Activated naive CD8-positive, alpha-beta T cell (primary cell): Measurements from ENCODE around the gene SYT13.

Experiments
- H3K27ac Mint-ChIP-seq: one replicate; pipeline ENCODE4 v1.8.0; 2021; ENCODE audit warnings: mixed read lengths
- H3K27me3 Mint-ChIP-seq: one replicate; pipeline ENCODE4 v1.8.0; 2021; ENCODE audit warnings: mixed read lengths
- H3K36me3 Mint-ChIP-seq: one replicate; pipeline ENCODE4 v1.8.0; 2021; ENCODE audit warnings: mixed read lengths
- H3K4me1 Mint-ChIP-seq: one replicate; pipeline ENCODE4 v1.8.0; 2021; ENCODE audit warnings: low read depth, mixed read lengths
- H3K4me3 Mint-ChIP-seq: one replicate; pipeline ENCODE4 v1.8.0; 2021; ENCODE audit warnings: mild to moderate bottlenecking, mixed read lengths
- H3K9me3 Mint-ChIP-seq: one replicate; pipeline ENCODE4 v1.8.0; 2021; ENCODE audit warnings: low read depth, mixed read lengths

The SYT13 gene

GRCh38 chr11:45232341-45233080 lies 53.6 kb downstream of the SYT13 start:
- Mint-ChIP-seq H3K9me3 (no peaks in the 10 kb centered on the region), H3K27ac (no peak overlapping the region), H3K4me1 (no peaks in the 10 kb centered on the region), H3K27me3 (peaks cover 6% of the 10 kb centered on the region), H3K36me3 (no peaks in the 10 kb centered on the region), H3K4me3 (no peak overlapping the region)

- no peaks in the 10 kb centered on the region for H3K27me3 Mint-ChIP-seq
- H3K36me3 Mint-ChIP-seq = peaks cover 13% of the 10 kb centered on the region
- H3K4me3 Mint-ChIP-seq = no peak overlapping the region
- no peaks in the 10 kb centered on the region for H3K9me3 Mint-ChIP-seq
- no peaks in the 10 kb centered on the region for H3K4me1 Mint-ChIP-seq
- H3K27ac Mint-ChIP-seq = no peak overlapping the region
These were observed 56.6 kb downstream of the SYT13 start for GRCh38 chr11:45229401-45230020.

DNA sequence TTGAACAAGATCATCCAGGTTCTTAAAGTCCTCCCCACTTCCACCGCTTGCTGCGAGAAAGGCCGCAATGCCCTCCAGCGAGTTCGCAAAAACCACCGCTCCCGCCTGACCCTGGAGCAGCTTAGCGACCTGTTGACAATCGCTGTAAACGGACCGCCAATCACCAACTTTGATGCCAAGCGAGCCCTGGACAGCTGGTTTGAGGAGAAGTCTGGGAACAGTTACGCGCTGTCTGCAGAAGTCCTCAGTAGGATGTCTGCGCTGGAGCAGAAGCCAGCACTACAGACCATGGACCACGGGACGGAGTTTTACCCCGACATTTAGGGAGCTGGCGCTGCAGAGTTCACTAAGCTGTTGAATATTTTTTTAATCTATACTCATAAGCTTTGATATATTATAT lies 58.3 kb downstream of the SYT13 start:
- H3K9me3 Mint-ChIP-seq = no peaks in the 10 kb centered on the region
- no peak overlapping the region for H3K27ac Mint-ChIP-seq
- no peaks in the 10 kb centered on the region for H3K27me3 Mint-ChIP-seq
- no peak overlapping the region for H3K4me3 Mint-ChIP-seq
- no peaks in the 10 kb centered on the region for H3K4me1 Mint-ChIP-seq
- peaks cover 13% of the 10 kb centered on the region for H3K36me3 Mint-ChIP-seq

- Mint-ChIP-seq H3K4me3 (no peak overlapping the region), H3K4me1 (no peaks in the 10 kb centered on the region), H3K36me3 (peaks cover 13% of the 10 kb centered on the region), H3K27ac (no peak overlapping the region), H3K9me3 (no peaks in the 10 kb centered on the region), H3K27me3 (no peaks in the 10 kb centered on the region)
These were observed 59.2 kb downstream of the SYT13 start for GRCh38 chr11:45226901-45227300.

DNA sequence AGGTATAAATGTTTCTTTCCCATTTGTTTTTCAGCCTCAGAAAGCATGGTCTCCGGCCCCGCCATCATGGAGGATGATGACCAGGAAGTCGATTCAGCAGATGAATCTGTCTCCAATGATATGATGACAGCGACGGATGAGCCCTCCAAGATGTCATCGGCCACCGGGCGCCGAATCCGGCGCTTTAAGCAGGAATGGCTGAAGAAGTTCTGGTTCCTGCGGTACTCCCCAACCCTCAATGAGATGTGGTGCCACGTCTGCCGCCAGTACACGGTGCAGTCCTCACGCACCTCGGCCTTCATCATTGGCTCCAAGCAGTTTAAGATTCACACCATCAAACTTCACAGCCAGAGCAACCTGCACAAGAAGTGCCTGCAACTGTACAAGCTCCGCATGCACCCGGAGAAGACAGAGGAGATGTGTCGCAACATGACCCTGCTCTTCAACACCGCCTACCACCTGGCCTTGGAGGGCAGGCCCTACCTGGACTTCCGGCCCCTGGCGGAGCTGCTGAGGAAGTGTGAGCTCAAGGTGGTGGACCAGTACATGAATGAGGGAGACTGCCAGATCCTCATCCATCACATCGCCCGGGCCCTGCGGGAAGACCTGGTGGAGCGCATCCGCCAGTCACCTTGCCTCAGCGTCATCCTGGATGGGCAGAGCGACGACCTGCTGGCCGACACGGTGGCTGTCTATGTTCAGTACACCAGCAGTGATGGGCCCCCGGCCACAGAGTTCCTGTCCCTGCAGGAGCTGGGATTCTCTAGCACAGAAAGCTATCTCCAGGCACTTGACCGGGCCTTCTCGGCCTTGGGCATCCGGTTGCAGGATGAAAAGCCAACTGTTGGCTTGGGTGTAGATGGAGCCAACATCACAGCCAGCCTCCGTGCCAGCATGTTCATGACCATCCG lies 59.9 kb downstream of the SYT13 start:
- Mint-ChIP-seq H3K36me3 (peaks cover 15% of the 10 kb centered on the region), H3K27me3 (no peaks in the 10 kb centered on the region), H3K4me3 (no peak overlapping the region), H3K9me3 (no peaks in the 10 kb centered on the region), H3K4me1 (no peaks in the 10 kb centered on the region), H3K27ac (no peak overlapping the region)

- Mint-ChIP-seq H3K27ac (no peak overlapping the region), H3K36me3 (peaks cover 20% of the 10 kb centered on the region), H3K4me3 (no peak overlapping the region), H3K27me3 (no peaks in the 10 kb centered on the region), H3K4me1 (no peaks in the 10 kb centered on the region), H3K9me3 (no peaks in the 10 kb centered on the region)
These were observed 60.9 kb downstream of the SYT13 start for GRCh38 chr11:45225277-45225676.

- no peaks in the 10 kb centered on the region for H3K27me3 Mint-ChIP-seq
- H3K4me3 Mint-ChIP-seq = no peak overlapping the region
- no peak overlapping the region for H3K27ac Mint-ChIP-seq
- H3K4me1 Mint-ChIP-seq = no peaks in the 10 kb centered on the region
- peaks cover 22% of the 10 kb centered on the region for H3K36me3 Mint-ChIP-seq
- H3K9me3 Mint-ChIP-seq = no peaks in the 10 kb centered on the region
These were observed 61.4 kb downstream of the SYT13 start for GRCh38 chr11:45224766-45225165.

DNA sequence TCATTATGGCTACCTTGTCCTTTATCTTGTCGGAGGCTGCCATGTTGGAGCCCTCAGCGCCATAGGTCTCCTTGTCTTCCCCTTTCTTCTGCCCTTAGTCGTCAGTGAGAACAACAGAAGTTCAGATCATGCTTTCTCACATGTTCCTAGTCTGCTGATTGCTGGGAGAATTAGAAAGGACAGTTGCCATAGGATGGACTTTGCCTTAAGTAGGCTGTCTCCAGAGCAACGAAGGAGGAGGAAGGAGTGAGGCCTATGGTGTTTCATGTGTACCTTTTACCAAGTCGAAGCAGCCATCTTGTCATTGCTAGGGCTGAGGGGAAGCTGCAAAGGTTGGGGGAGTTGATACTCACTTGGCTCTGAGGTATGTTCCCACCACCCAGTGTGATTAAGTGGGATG lies 62.6 kb downstream of the SYT13 start:
- H3K27me3 Mint-ChIP-seq = no peaks in the 10 kb centered on the region
- H3K36me3 Mint-ChIP-seq = peaks cover 22% of the 10 kb centered on the region
- no peaks in the 10 kb centered on the region for H3K4me1 Mint-ChIP-seq
- no peaks in the 10 kb centered on the region for H3K9me3 Mint-ChIP-seq
- H3K27ac Mint-ChIP-seq = no peak overlapping the region
- H3K4me3 Mint-ChIP-seq = no peak overlapping the region

DNA sequence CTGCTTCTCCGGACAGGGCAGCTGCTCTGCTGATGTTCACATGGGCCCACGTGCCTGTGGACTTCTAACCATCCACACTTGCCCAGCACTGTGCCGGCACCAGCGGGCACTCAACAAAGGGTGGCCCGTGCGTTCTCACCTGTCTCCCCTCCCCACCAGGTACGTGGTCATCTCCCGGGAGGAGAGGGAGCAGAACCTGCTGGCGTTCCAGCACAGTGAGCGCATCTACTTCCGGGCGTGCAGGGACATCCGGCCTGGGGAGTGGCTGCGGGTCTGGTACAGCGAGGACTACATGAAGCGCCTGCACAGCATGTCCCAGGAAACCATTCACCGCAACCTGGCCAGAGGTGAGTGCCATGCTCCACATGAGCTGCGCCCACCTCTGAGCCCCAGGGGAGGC lies 66.7 kb downstream of the SYT13 start:
- Mint-ChIP-seq H3K4me1 (no peaks in the 10 kb centered on the region), H3K27me3 (no peaks in the 10 kb centered on the region), H3K36me3 (peaks cover 8% of the 10 kb centered on the region), H3K27ac (no peak overlapping the region), H3K4me3 (no peak overlapping the region), H3K9me3 (no peaks in the 10 kb centered on the region)

DNA sequence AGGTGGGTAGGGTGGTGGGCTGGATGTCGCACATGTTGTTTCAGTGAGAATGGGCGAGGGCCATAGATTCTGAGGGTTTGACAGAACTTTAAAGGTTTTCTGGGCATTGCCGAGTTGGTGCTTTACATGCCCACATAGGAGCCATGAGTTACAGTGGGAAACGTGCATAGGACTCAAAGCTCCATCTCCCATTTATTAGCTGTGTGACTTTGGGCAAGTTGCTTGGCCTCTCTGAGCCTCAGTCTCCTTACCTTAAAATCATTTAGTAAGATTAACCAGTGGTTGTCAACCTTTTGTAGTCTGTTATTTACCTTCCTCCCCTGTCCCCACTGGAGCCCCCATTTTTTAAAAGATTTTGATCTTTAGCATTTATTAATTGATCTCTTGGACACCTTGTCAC lies 67.4 kb downstream of the SYT13 start:
- peaks cover 8% of the 10 kb centered on the region for H3K36me3 Mint-ChIP-seq
- no peaks in the 10 kb centered on the region for H3K27me3 Mint-ChIP-seq
- H3K4me1 Mint-ChIP-seq = no peaks in the 10 kb centered on the region
- H3K9me3 Mint-ChIP-seq = no peaks in the 10 kb centered on the region
- H3K4me3 Mint-ChIP-seq = no peak overlapping the region
- H3K27ac Mint-ChIP-seq = no peak overlapping the region

- H3K4me3 Mint-ChIP-seq = no peak overlapping the region
- no peaks in the 10 kb centered on the region for H3K27me3 Mint-ChIP-seq
- peaks cover 8% of the 10 kb centered on the region for H3K36me3 Mint-ChIP-seq
- H3K9me3 Mint-ChIP-seq = no peaks in the 10 kb centered on the region
- no peaks in the 10 kb centered on the region for H3K4me1 Mint-ChIP-seq
- H3K27ac Mint-ChIP-seq = no peak overlapping the region
These were observed 68.2 kb downstream of the SYT13 start for GRCh38 chr11:45217991-45218390.

DNA sequence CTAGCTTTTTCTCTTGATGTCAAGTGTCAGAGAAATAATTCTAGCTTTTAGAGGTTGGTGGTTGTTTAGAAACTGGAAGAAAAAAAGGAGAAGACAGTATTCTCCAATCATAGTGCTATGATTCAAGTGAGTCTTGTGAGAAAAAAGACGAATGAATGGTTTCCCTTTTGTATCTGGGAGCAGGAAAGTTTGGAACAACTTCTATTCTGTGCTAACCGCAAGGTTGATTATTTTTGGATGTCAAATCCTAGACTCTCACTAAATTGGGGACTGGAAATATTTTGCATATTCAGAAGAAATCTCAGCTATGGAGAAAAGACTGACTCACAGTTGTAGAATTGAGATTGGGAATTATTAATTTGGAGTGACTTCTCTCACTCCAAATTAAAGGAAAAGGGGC lies 69.2 kb downstream of the SYT13 start:
- H3K4me3 Mint-ChIP-seq = no peak overlapping the region
- no peaks in the 10 kb centered on the region for H3K4me1 Mint-ChIP-seq
- H3K36me3 Mint-ChIP-seq = peaks cover 8% of the 10 kb centered on the region
- no peak overlapping the region for H3K27ac Mint-ChIP-seq
- H3K27me3 Mint-ChIP-seq = no peaks in the 10 kb centered on the region
- no peaks in the 10 kb centered on the region for H3K9me3 Mint-ChIP-seq

DNA sequence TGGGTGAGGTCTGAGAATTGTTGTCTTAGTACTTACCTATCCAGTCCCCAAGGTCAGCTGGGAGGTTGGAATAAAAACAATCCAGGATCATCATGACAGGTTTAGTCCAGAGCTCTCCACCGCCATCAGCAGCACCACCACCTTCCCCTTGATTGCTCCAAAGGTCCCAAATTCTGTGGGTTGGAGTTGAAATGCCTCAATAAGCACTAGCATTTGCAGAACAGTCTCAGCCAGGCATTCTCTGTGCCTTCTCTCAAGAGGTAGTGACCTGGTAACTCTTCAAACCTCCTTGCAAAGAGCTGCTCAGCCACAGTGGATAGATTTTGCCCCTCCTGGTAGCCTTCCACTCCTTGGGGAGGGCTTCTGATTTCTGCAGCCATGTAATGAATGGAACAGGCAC lies 70.1 kb downstream of the SYT13 start:
- peaks cover 6% of the 10 kb centered on the region for H3K36me3 Mint-ChIP-seq
- no peaks in the 10 kb centered on the region for H3K9me3 Mint-ChIP-seq
- no peaks in the 10 kb centered on the region for H3K27me3 Mint-ChIP-seq
- no peak overlapping the region for H3K4me3 Mint-ChIP-seq
- H3K27ac Mint-ChIP-seq = no peak overlapping the region
- no peaks in the 10 kb centered on the region for H3K4me1 Mint-ChIP-seq

DNA sequence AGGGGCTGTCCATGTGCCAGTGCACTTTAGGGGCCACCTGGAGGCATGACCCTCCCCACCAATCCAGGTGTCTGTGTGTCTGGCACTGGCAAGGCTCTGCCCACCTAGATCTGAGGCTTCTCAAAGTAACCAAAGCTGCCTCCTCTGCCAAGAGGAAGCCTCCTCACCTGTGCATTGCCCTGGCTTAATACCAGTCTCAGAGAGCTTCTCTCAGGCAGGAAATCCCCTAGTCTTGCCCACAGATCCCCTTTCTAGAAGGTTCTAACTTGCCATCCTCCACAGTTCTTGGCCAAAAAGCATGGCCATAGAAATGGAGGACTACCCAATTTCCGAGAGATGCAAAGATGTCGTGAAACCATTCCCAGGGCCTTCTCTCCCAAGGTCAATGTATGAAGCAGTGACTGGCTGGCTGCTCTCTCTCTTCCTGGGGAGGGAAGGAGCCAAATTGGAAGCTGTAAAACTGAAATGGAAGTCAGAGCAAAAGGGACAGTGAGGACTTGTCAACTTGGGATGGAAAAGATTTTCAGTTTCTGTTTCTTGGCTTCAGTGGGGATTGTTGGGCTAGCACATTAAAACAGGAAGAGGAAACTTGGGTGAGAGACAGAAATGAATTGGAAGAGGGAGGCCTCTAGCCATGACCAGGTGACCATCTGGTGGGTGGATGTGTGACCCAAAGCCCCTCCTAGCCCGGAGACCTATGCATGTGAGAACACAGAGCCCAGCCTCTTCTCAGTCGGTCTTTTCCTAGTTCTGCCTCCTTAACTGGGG lies 70.9 kb downstream of the SYT13 start:
- H3K36me3 Mint-ChIP-seq = peaks cover 2% of the 10 kb centered on the region
- no peaks in the 10 kb centered on the region for H3K9me3 Mint-ChIP-seq
- no peak overlapping the region for H3K4me3 Mint-ChIP-seq

DNA sequence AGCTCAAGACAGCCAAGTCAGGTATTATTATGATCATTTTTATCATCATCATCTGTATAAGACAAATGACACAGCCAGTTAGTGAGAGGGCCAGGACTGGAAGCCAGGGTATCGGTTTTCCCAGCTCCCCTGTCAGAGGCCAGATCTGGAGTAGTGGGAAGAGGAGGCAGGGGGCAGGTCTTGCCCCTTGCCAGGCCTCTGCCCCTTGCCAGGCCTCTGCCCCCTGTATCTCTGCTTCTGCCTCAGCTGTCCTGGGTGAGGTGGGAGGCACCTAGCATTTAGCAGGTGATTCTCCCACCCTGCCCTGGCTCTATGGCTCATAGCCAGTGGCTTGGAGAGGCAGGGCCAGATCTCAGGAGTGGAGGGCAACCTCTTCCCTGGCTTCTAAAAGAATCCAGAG lies 72.4 kb downstream of the SYT13 start:
- no peak overlapping the region for H3K4me3 Mint-ChIP-seq
- H3K36me3 Mint-ChIP-seq = no peaks in the 10 kb centered on the region
- no peaks in the 10 kb centered on the region for H3K27me3 Mint-ChIP-seq
- no peaks in the 10 kb centered on the region for H3K9me3 Mint-ChIP-seq
- no peaks in the 10 kb centered on the region for H3K4me1 Mint-ChIP-seq
- peak overlapping the region; percentile 28 for H3K27ac Mint-ChIP-seq

More for the DNA sequence above, 70.9 kb downstream of the SYT13 start:
- H3K27me3 Mint-ChIP-seq = no peaks in the 10 kb centered on the region
- no peak overlapping the region for H3K27ac Mint-ChIP-seq
- H3K4me1 Mint-ChIP-seq = no peaks in the 10 kb centered on the region
